ENCODE data around the gene PACRG.

The PACRG gene

DNA sequence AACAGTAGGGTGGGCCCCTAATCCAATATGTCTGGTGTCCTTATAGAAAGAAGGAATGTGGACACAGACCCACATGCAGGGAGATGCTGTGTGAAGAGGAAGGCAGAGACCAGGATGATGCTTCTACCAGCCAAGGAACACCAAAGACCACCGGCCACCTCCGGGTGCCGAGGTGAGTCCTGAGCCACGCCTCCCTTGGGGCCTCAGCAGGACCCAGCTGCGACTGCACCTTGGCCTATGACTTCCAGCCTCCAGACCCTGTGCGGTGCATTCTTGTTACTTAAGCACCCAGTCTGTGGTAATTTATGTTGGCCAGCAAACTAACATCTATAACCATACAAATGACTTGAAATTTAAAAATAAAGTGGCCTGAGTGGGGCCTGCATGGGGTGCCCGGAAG lies 607.3 kb downstream of the PACRG start:
- TF ChIP-seq, protein P1, sequence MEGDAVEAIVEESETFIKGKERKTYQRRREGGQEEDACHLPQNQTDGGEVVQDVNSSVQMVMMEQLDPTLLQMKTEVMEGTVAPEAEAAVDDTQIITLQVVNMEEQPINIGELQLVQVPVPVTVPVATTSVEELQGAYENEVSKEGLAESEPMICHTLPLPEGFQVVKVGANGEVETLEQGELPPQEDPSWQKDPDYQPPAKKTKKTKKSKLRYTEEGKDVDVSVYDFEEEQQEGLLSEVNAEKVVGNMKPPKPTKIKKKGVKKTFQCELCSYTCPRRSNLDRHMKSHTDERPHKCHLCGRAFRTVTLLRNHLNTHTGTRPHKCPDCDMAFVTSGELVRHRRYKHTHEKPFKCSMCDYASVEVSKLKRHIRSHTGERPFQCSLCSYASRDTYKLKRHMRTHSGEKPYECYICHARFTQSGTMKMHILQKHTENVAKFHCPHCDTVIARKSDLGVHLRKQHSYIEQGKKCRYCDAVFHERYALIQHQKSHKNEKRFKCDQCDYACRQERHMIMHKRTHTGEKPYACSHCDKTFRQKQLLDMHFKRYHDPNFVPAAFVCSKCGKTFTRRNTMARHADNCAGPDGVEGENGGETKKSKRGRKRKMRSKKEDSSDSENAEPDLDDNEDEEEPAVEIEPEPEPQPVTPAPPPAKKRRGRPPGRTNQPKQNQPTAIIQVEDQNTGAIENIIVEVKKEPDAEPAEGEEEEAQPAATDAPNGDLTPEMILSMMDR (IDR thresholded peaks at IDR 0.05; ENCODE audit: low read length, missing control alignments) = no peak
- DNase-seq (ENCODE audit: low read depth) = no peak
- H3K4me3 ChIP-seq (replicated peaks; ENCODE audit: low read depth, low read length) = no peak overlapping the region

DNA sequence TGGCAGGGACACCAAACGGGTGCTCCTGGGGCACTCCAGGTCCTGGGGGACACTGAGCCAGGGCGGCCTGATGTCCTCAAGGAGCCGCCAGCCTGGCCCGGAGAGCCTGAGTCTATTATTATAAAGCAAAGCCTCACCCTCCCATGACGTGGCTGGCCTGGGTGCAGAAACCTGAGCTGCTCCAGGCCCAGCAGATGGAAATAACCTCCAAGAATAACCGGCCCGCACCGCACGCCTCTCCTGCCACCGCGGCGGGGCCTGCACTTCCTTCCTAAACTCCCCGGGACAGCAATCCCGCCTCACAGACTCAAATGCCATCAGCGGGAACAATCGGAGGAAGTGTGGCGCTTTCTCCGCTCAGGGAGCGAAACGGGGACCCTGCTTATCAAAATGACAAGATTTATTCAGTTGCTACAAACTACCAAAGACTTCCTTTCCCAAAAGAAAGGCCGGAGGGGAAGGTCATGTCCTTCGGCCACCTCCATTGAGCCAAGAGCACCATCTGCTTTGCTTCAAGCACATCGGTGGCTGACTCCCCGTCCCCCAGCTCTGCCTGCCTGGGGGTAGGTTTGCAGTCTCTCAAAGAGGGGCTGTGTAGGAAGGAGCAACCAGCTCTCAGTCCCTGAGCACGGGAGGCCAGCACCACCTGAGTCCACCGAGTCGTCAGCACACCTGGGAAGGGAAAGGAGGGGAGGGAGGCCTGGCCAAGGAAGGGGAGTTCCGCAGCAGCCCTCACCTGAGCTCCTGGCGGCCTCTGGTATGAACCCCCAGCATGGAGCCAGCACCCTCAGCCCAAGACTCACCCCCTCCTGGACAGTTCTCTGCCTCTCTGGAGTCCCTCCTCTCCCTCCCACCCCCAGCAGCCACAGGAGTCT lies 608.1 kb downstream of the PACRG start:
- TF ChIP-seq, protein P1 (IDR thresholded peaks at IDR 0.05; ENCODE audit: low read length, missing control alignments) = no peak
- peak; percentile 43 for DNase-seq (ENCODE audit: low read depth)
- H3K4me3 ChIP-seq (replicated peaks; ENCODE audit: low read depth, low read length) = no peak overlapping the region

DNA sequence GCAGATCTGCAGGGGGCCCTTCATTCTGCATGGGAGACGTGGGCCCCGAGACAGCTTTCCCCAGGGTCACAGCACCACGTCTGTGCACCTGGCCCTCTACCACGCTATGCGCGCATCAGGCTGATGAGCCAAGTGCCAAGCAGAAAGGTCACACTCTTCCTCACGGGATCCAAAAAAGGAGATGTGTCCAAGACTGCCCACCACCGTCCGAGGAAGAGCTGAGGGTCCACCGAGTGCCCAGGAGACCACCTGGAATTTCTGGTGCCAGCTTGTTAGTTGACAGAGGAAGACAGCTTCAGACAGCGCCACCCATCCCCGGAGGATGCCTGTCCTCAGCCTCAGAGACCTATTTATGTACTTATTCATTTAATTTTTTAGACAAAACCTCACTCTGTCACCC lies 609.2 kb downstream of the PACRG start:
- TF ChIP-seq, protein P1 (IDR thresholded peaks at IDR 0.05; ENCODE audit: low read length, missing control alignments) = no peak
- no peak for DNase-seq (ENCODE audit: low read depth)
- no peak overlapping the region for H3K4me3 ChIP-seq (replicated peaks; ENCODE audit: low read depth, low read length)

DNA sequence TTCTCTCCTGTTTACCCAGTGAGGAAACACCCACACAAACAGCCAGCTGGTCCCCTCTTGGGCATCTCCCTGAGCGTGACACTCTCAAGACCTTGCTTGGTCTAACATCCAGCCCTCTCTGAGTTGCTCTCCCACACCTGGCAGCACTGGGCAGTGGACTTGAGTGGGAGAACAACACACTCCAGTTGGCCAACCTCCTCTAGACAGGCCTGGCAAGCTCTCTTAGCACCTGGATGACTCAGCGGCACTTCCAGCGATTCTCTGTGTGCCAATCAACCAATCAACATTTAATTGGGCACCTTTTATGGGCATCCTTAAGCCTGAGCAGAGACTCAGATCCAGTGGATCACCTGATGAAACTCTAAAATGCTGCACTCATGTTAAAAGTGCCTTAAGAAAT lies 610.2 kb downstream of the PACRG start:
- no peak for DNase-seq (ENCODE audit: low read depth)
- TF ChIP-seq, protein P1 (IDR thresholded peaks at IDR 0.05; ENCODE audit: low read length, missing control alignments) = no peak
- H3K4me3 ChIP-seq (replicated peaks; ENCODE audit: low read depth, low read length) = no peak overlapping the region

DNA sequence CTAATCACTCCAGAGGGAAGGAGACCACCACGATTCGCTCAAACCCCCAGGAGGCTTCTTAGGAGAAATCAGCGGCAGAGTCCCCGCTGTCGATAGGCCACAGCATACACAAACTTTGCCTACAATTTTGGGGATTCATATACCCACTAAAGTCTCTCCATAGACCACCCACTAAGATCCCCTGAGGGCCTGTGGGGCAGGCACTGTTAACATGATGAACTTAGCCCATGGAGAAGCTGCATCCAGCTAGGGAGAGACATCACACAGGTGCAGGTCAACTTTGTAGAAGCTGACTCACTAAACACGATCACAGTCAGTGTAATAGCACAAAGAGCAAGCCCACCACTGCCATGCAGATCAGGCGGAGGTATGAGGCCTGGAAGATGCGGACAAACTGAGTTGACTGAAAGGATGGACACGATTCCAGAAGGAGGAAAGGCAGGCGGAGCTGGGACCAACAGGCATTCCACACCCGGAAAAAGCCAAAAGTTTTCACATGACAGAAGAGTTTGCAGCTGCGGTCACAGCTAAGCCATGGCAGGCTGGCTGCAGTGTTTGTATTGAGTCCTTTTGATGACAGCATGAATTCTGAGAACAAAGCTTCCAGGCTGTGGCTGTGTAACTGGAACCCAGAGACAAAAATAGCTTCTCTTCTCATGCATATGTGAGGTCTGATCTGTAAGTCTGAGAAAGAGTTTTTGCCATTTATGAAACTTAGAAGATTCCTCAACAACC lies 611.1 kb downstream of the PACRG start:
- TF ChIP-seq, protein P1 (IDR thresholded peaks at IDR 0.05; ENCODE audit: low read length, missing control alignments) = no peak
- DNase-seq (ENCODE audit: low read depth) = peak; percentile 61
- no peak overlapping the region for H3K4me3 ChIP-seq (replicated peaks; ENCODE audit: low read depth, low read length)

DNA sequence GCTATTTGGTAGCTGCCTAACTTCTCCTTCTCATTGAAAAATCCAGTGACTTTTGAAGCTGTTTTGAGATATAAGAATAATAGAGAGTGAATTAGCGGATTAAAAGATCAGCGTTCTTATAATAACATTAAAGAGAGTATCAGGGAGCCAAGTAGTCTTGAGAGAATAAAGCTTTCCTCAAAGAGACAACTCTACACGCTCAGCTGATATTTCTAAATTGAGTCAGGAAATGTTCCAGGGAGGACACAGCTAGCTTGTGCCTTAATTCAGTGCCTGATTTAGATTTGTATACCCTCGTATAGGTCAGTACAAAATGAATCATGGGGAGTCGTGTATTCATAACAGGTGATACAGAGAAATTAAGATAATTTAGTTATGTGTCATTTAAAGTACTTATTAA lies 611.7 kb downstream of the PACRG start:
- TF ChIP-seq, protein P1 (IDR thresholded peaks at IDR 0.05; ENCODE audit: low read length, missing control alignments) = no peak
- DNase-seq (ENCODE audit: low read depth) = no peak
- no peak overlapping the region for H3K4me3 ChIP-seq (replicated peaks; ENCODE audit: low read depth, low read length)
